GM12878 (cell line): ENCODE results near the gene GNPDA2.

Experiments used
- CTCF ChIP-seq, 3 experiments: IDR thresholded peaks in 2 of 3; conservative IDR thresholded peaks in 1 of 3; 2 replicates each; pipeline ENCODE4 v1.5.1; 2011; ENCODE audit warnings: low read depth in 3 of 3, low read length in 3 of 3, mild to moderate bottlenecking in 3 of 3, control low read depth in 2 of 3, moderate library complexity in 2 of 3, inconsistent platforms in 1 of 3, mixed read lengths in 1 of 3; ENCODE audit not compliant: control insufficient read depth in 2 of 3, insufficient read depth in 1 of 3; ENCODE audit errors: extremely low read depth in 1 of 3
- DPF2 ChIP-seq: fragments of 450-650 bp; IDR thresholded peaks from 2 replicates; pipeline ENCODE4 v1.6.1; 2017; ENCODE audit warnings: mild to moderate bottlenecking
- HDGF ChIP-seq: fragments of 450-650 bp; IDR thresholded peaks from 2 replicates; pipeline ENCODE4 v1.6.1; 2016; ENCODE audit warnings: antibody characterized with exemption
- POLR2A ChIP-seq: IDR thresholded peaks from 2 replicates; pipeline ENCODE4 v1.6.1; 2011; ENCODE audit warnings: low read depth, mild to moderate bottlenecking, low read length

DNA sequence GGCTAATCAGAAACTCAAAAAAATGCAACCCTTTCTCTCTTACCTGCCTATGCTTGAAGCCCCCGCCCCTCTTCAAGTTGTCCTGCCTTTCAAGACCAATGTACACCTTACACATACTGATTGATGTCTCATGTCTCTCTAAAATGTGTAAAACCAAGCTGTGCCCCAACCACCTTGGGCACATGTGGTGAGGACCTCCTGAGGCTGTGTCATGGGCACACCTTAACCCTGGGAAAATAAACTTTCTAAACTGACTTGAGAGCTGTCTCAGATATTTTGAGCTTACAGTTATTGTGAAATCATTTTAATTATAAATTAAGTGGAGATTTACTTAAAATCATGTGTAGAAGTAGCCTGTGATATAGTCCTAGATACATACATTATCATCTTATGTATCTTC lies 25.9 kb downstream of the GNPDA2 start:
- TF ChIP-seq CTCF (IDR thresholded peaks at IDR 0.05 in 2 of 3, conservative IDR thresholded peaks at IDR 0.05 in 1 of 3; ENCODE audit: control insufficient read depth in 2 of 3, extremely low read depth in 1 of 3, insufficient read depth in 1 of 3, low read depth in 3 of 3, low read length in 3 of 3) (no peak), POLR2A (no peak), HDGF (no peak), DPF2 (no peak)
